HG03039 (cell line): ENCODE results near the gene CYB5R3.
"Not testable (repeated sequence)": the region's sequence is repeated elsewhere in the genome, so short reads cannot be mapped to it uniquely, and the experiment has no call there.

Source experiments
- ATAC-seq: cut with Tn5 transposase; IDR thresholded peaks from one replicate; pipeline ENCODE4 v1.9.1; 2021; ENCODE audit warnings: mild to moderate bottlenecking, moderate library complexity; ENCODE audit not compliant: unreplicated experiment

Gene CYB5R3

GRCh38 chr22:42679691-42680090 is 30.5 kb upstream of the CYB5R3 start:
- no peak for ATAC-seq

GRCh38 chr22:42678894-42679293 is 29.7 kb upstream of the CYB5R3 start:
- no peak for ATAC-seq

- ATAC-seq = not testable (repeated sequence)
Observed at GRCh38 chr22:42677936-42678335, 28.7 kb upstream of the CYB5R3 start.

GRCh38 chr22:42676059-42676607 is 26.9 kb upstream of the CYB5R3 start:
- ATAC-seq = no peak

- ATAC-seq = no peak
Observed at GRCh38 chr22:42673898-42674401, 24.8 kb upstream of the CYB5R3 start.

GRCh38 chr22:42673071-42673470 is 23.9 kb upstream of the CYB5R3 start:
- ATAC-seq = not testable (repeated sequence)

GRCh38 chr22:42670921-42671709 is 21.9 kb upstream of the CYB5R3 start:
- no peak for ATAC-seq

- no peak for ATAC-seq
Observed at GRCh38 chr22:42670046-42670445, 20.9 kb upstream of the CYB5R3 start.

GRCh38 chr22:42666393-42666792 is 17.2 kb upstream of the CYB5R3 start:
- not testable (repeated sequence) for ATAC-seq

GRCh38 chr22:42664976-42665831 is 16.0 kb upstream of the CYB5R3 start:
- ATAC-seq = no peak

- ATAC-seq = peak; percentile 45
Observed at GRCh38 chr22:42661985-42662831, 13.0 kb upstream of the CYB5R3 start.

GRCh38 chr22:42656578-42656977 is 7.4 kb upstream of the CYB5R3 start:
- ATAC-seq = no peak

GRCh38 chr22:42655693-42656092 is 6.5 kb upstream of the CYB5R3 start:
- ATAC-seq = no peak

GRCh38 chr22:42654436-42655073 is 5.4 kb upstream of the CYB5R3 start:
- no peak for ATAC-seq

GRCh38 chr22:42653999-42654398 is 4.8 kb upstream of the CYB5R3 start:
- no peak for ATAC-seq

- no peak for ATAC-seq
Observed at GRCh38 chr22:42651134-42651533, 1.9 kb upstream of the CYB5R3 start.

- peak; percentile 48 for ATAC-seq
Observed at GRCh38 chr22:42648368-42649245, 585 bp downstream of the CYB5R3 start.

- no peak for ATAC-seq
Observed at GRCh38 chr22:42648017-42648367, 1.2 kb downstream of the CYB5R3 start.
